ENCODE data around the gene ARMC5. TPM values are rescaled to one million over a fixed set of nuclear protein-coding genes. Genes with fewer than 3 reads are reported as not detected.
A peak's percentile ranks its signal among the peaks of the same experiment; 100 is the strongest.

Gene ARMC5
- total RNA-seq, 1 donor from 2014 or later, result 10.8 TPM

DNA sequence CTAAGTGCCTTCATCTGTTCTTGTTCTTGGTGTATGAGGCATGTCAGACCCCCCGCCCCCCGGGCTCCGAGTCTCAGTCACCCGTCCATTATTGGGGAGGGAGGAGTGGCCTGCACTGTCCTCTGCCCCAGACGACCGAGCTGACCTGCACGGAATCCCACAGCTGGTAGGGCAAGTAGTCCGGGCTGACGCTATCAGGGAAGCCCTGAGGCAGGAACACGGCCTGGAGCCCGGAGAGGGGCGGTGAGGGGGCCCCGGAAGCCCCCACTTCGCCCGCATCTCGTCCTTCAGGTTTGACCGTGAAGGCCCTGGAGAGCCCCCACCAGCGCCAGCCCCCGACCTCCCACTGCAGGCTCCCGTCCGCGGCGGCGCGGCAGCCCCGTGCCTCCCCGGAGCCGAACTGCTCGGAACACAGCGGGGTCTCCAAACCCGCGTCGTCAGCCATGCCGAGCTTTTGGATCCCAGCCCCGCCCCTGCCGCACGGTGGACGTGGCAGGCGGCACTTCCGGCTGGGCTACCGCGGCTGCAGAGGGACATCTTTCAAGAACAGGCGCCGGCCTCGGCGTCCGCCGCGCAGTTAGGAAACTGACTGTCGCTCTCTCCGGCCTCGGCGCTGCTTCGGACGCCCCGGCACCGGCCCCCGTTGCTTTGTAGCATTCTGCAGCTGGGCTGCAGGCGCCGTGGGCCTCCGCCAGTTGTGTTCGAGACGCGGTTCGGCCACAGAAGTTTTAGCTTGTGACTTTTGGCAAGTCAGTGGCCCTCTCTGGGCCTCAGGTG, 48.8 kb downstream of the ARMC5 start, which contains the start of gene RUSF1:
Gene RUSF1, minus strand, starts transcription at position 463 of the 777 bp plus-strand sequence. Its CDS starts 18 bp downstream, at position 445.
- intact Hi-C loops (cut with DNase I), result no loop called here
- no peaks in the 10 kb centered on the region for H3K9me3 ChIP-seq
- ATAC-seq, result peak; percentile 95

DNA sequence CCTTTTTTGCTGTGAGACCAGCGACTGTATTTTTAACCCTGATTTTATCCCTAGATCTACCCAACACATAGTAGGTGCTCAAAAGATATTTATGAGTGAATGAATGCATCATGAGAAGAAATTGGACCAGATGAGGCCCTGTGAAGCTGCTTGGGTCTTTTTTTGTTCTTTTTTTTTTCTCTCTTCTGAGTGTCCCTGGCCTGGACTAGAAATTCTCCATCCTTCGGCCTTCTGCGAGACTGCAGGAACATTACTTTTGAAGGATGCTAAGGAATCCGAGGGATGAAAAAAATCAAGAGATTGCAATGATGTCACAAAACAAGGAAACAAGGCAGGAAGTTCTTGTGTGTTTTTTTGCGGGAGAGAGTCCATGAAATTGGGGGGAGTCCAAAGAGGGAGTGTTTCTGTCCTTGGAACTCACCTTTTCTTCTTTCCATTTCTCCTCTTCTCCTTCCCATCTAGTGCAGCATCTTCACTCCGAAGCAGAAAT, 49.5 kb downstream of the ARMC5 start:
- H3K27ac ChIP-seq, result peak overlapping the region; percentile 97
- H3K27me3 ChIP-seq, result no peaks in the 10 kb centered on the region
- DNase-seq (no peak), ATAC-seq (no peak)
- intact Hi-C loops (cut with DNase I), result no loop called here
- H3K4me1 ChIP-seq, result peaks cover 33% of the 10 kb centered on the region
- H3K9me3 ChIP-seq, result no peaks in the 10 kb centered on the region
- H3K4me3 ChIP-seq, result peak overlapping the region; percentile 100
- TF ChIP-seq, protein P1, sequence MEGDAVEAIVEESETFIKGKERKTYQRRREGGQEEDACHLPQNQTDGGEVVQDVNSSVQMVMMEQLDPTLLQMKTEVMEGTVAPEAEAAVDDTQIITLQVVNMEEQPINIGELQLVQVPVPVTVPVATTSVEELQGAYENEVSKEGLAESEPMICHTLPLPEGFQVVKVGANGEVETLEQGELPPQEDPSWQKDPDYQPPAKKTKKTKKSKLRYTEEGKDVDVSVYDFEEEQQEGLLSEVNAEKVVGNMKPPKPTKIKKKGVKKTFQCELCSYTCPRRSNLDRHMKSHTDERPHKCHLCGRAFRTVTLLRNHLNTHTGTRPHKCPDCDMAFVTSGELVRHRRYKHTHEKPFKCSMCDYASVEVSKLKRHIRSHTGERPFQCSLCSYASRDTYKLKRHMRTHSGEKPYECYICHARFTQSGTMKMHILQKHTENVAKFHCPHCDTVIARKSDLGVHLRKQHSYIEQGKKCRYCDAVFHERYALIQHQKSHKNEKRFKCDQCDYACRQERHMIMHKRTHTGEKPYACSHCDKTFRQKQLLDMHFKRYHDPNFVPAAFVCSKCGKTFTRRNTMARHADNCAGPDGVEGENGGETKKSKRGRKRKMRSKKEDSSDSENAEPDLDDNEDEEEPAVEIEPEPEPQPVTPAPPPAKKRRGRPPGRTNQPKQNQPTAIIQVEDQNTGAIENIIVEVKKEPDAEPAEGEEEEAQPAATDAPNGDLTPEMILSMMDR (IDR thresholded peaks at IDR 0.05), result no peak
- H3K36me3 ChIP-seq, result no peaks in the 10 kb centered on the region

More for the DNA sequence above, 48.8 kb downstream of the ARMC5 start, which contains the start of gene RUSF1:
- Histone ChIP-seq H3K4me1 (peaks cover 34% of the 10 kb centered on the region), H3K36me3 (no peaks in the 10 kb centered on the region), H3K27me3 (no peaks in the 10 kb centered on the region), H3K27ac (peak within 1 kb of the TSS; percentile 97), H3K4me3 (peak within 1 kb of the TSS; percentile 100)
- peak; percentile 96 for DNase-seq
- TF ChIP-seq, protein P1 (IDR thresholded peaks at IDR 0.05), result no peak

DNA sequence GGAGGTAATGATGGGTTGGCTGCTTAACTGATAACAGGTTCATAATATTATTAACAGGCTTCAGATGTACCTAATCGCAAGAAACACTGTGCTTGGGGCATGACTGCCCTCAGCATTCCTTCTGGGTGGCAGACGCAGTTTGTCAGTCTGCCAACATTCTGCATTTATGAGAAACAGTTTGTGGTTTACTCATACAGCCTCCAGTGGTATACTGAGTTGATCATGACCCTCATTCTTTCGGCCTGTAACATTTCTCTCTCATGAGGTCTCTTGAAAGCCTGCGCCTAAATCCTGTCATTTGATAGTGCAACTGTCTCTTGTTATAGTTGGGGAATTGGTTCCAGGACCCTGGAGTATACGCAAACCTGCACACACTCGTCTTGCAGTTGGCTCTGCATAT, 53.8 kb downstream of the ARMC5 start:
- H3K27me3 ChIP-seq, result no peaks in the 10 kb centered on the region
- H3K36me3 ChIP-seq, result no peaks in the 10 kb centered on the region
- no peak overlapping the region for H3K4me3 ChIP-seq
- TF ChIP-seq, protein P1 (IDR thresholded peaks at IDR 0.05), result no peak
- DNase-seq (no peak), ATAC-seq (no peak)
- no peak overlapping the region for H3K27ac ChIP-seq
- peaks cover 11% of the 10 kb centered on the region for H3K4me1 ChIP-seq
- intact Hi-C loops (cut with DNase I), result no loop called here
- H3K9me3 ChIP-seq, result no peaks in the 10 kb centered on the region

DNA sequence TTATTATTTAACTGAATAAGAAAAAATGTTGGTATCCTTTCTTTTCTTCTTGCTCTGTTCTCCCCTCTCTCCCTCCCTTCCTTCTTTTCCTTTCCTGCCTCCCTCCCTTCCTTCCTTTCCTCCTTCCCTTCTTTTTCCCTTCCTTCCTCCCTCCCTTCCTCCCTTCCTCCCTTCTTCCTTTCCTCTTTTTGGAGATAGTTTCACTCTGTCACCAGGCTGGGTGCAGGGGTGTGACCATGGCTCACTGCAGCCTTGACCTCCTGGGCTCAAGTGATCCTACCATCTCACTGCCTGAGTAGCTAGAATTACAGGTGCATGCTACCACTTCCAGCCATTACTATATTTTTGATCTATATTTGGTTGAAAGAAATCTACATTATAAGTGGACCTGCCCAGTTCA, 54.6 kb downstream of the ARMC5 start:
- Histone ChIP-seq H3K27me3 (no peaks in the 10 kb centered on the region), H3K27ac (no peak overlapping the region), H3K4me1 (peaks cover 11% of the 10 kb centered on the region), H3K36me3 (no peaks in the 10 kb centered on the region), H3K4me3 (no peak overlapping the region), H3K9me3 (no peaks in the 10 kb centered on the region)
- DNase-seq (no peak), ATAC-seq (no peak)
- intact Hi-C loops (cut with DNase I), result no loop called here
- TF ChIP-seq, protein P1 (IDR thresholded peaks at IDR 0.05), result no peak

Other genes starting within 250 kb of the ARMC5 start
- 0.17 TPM for gene TRIM72, start 245.4 kb upstream of the ARMC5 start, total RNA-seq
- gene PYDC1, start 242.4 kb upstream of the ARMC5 start, total RNA-seq, result not detected
- 44.8 TPM for gene ITGAM, start 199.5 kb upstream of the ARMC5 start, total RNA-seq
- 184 TPM for gene ITGAX, start 104.3 kb upstream of the ARMC5 start, total RNA-seq
- 0.20 TPM for gene ITGAD, start 66.2 kb upstream of the ARMC5 start, total RNA-seq
- not detected for gene COX6A2, start 31.1 kb upstream of the ARMC5 start, total RNA-seq
- 0.84 TPM for gene ZNF843, start 16.7 kb upstream of the ARMC5 start, total RNA-seq
- gene TGFB1I1, start 12.7 kb downstream of the ARMC5 start, total RNA-seq, result 49.9 TPM
- 3.1 TPM for gene SLC5A2, start 23.6 kb downstream of the ARMC5 start, total RNA-seq
- gene RUSF1, start 48.9 kb downstream of the ARMC5 start, total RNA-seq, result 62.8 TPM
- not detected for gene AHSP, start 68.4 kb downstream of the ARMC5 start, total RNA-seq